Keratinocyte (primary cell): Measurements from ENCODE around the gene CPED1. TPM values are rescaled to one million over a fixed set of nuclear protein-coding genes. Genes with fewer than 3 reads are reported as not detected.

Source experiments
- DNase-seq: peaks from one replicate; pipeline ENCODE4 v3.0.0-alpha.2; 2011; ENCODE audit warnings: low read depth, missing footprints, low spot score
- FAIRE-seq: peaks from 2 replicates; lab custom pipeline; 2011; peaks lifted over from hg19 to GRCh38; lab: Jason Lieb, UNC
- H2AFZ ChIP-seq: 2 replicates; pipeline ENCODE4 v1.6.0; 2012; ENCODE audit warnings: low read length, control low read depth, inconsistent platforms; ENCODE audit not compliant: control insufficient read depth
- H3K27ac ChIP-seq: 2 replicates; pipeline ENCODE4 v1.5.1; 2011; ENCODE audit warnings: low read length; ENCODE audit not compliant: control insufficient read depth, insufficient read depth
- H3K27me3 ChIP-seq: 3 replicates; pipeline ENCODE4 v1.6.0; 2011; ENCODE audit warnings: low read length; ENCODE audit not compliant: control insufficient read depth, insufficient read depth; ENCODE audit errors: extremely low read depth
- H3K36me3 ChIP-seq, 2 experiments: 2 replicates in 1 of 2; 3 replicates in 1 of 2; pipeline ENCODE4 v1.5.1; 2011; ENCODE audit warnings: low read length in 2 of 2, mild to moderate bottlenecking in 1 of 2; ENCODE audit not compliant: control insufficient read depth in 2 of 2, insufficient read depth in 2 of 2; ENCODE audit errors: extremely low read depth in 1 of 2
- H3K4me1 ChIP-seq: 3 replicates; pipeline ENCODE4 v1.5.1; 2011; ENCODE audit warnings: low read length; ENCODE audit not compliant: control insufficient read depth, insufficient read depth; ENCODE audit errors: extremely low read depth
- H3K4me2 ChIP-seq: 3 replicates; pipeline ENCODE4 v1.6.0; 2011; ENCODE audit warnings: low read depth, low read length; ENCODE audit not compliant: control insufficient read depth, insufficient read depth; ENCODE audit errors: extremely low read depth
- H3K4me3 ChIP-seq, 3 experiments: fragments of 200-600 bp in 1 of 3; sonication (generic) in 1 of 3; 2 replicates in 2 of 3; 3 replicates in 1 of 3; pipeline ENCODE4 v1.5.1; 2011 to 2016; ENCODE audit warnings: low read length in 3 of 3, mild to moderate bottlenecking in 3 of 3, control low read depth in 2 of 3, inconsistent platforms in 1 of 3, low read depth in 1 of 3, mixed read lengths in 1 of 3, mixed run types in 1 of 3, moderate library complexity in 1 of 3; ENCODE audit not compliant: control insufficient read depth in 2 of 3, insufficient read depth in 2 of 3; ENCODE audit errors: extremely low read depth in 1 of 3
- H3K79me2 ChIP-seq: 2 replicates; pipeline ENCODE4 v1.6.0; 2012; ENCODE audit warnings: low read length; ENCODE audit not compliant: control insufficient read depth, insufficient read depth
- H3K9ac ChIP-seq: 3 replicates; pipeline ENCODE4 v1.6.0; 2011; ENCODE audit warnings: low read length; ENCODE audit not compliant: control insufficient read depth, insufficient read depth; ENCODE audit errors: extremely low read depth
- H3K9me1 ChIP-seq: 3 replicates; pipeline ENCODE4 v1.6.0; 2011; ENCODE audit warnings: low read length; ENCODE audit not compliant: control insufficient read depth, insufficient read depth; ENCODE audit errors: extremely low read depth
- H3K9me3 ChIP-seq: 2 replicates; pipeline ENCODE4 v1.5.1; 2012; ENCODE audit warnings: low read depth, low read length; ENCODE audit not compliant: control insufficient read depth
- H4K20me1 ChIP-seq: 3 replicates; pipeline ENCODE4 v1.6.0; 2011; ENCODE audit warnings: low read length; ENCODE audit not compliant: control insufficient read depth, insufficient read depth; ENCODE audit errors: extremely low read depth
- EZH2 ChIP-seq: IDR thresholded peaks from one replicate; pipeline ENCODE4 v1.6.1; 2012; ENCODE audit warnings: inconsistent platforms, mild to moderate bottlenecking, low read length, moderate library complexity
- dilution Hi-C: fragments of 300-500 bp; cut with MboI; formaldehyde crosslinking; loops from one replicate; pipeline ENCODE4 v1.7.0; 2020; ENCODE audit warnings: low sequenced_read_pairs; ENCODE audit not compliant: extremely low pct_ligation_motif_present
- polyA plus RNA-seq, 5 experiments: library from polyadenylated mRNA; depleted of rRNA in 3 of 5; stranded (reverse) in 3 of 5; stranded (forward) in 1 of 5; unstranded in 1 of 5; fragments of >200 nt; gene quantifications; 1 replicate in 1 of 5; 2 replicates in 3 of 5; 3 replicates in 1 of 5; pipeline versions ENCODE4 v1.2.1 to v1.2.3, GENCODE V29; 2011 to 2012; ENCODE audit warnings: missing spikeins in 2 of 5, low read depth in 1 of 5, low replicate concordance in 1 of 5
- TF ChIP-seq, protein P1 (sequence below), 3 experiments: IDR thresholded peaks in 1 of 3; conservative IDR thresholded peaks in 1 of 3; optimal IDR thresholded peaks in 1 of 3; 2 replicates in 2 of 3; 3 replicates in 1 of 3; pipeline versions ENCODE3 to v1.5.1; 2011; ENCODE audit warnings: low read length in 3 of 3, mild to moderate bottlenecking in 3 of 3, moderate library complexity in 2 of 3, control low read depth in 1 of 3, inconsistent platforms in 1 of 3; ENCODE audit not compliant: insufficient read depth in 2 of 3; ENCODE audit errors: extremely low read depth in 1 of 3

The CPED1 gene
- polyA plus RNA-seq, 1 donor (not counting 4 experiments of a cell fraction or from before 2014, with no cell fraction given), result 0.62 TPM

DNA sequence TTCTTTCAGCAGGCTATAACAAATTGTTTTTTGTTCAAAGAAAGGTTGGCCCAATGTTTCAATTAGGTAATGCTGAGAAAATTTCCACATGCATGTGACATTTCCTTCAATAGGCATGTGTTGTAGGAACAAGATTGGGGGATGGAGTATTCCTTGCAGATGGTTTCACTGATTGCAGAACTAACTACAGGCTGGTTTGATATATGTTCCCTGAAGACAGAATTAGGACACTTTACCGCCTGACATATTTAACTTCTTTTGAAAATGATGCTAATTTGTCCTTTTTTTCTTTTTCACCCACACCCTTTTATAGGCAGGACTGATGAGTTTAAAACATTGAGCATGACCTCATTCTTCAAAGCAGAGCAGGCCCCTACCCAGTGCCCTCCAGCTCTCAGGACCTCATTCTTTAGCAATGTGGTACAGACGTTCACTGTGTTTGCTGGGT is 163.3 kb downstream of the CPED1 start:
- TF ChIP-seq, protein P1, sequence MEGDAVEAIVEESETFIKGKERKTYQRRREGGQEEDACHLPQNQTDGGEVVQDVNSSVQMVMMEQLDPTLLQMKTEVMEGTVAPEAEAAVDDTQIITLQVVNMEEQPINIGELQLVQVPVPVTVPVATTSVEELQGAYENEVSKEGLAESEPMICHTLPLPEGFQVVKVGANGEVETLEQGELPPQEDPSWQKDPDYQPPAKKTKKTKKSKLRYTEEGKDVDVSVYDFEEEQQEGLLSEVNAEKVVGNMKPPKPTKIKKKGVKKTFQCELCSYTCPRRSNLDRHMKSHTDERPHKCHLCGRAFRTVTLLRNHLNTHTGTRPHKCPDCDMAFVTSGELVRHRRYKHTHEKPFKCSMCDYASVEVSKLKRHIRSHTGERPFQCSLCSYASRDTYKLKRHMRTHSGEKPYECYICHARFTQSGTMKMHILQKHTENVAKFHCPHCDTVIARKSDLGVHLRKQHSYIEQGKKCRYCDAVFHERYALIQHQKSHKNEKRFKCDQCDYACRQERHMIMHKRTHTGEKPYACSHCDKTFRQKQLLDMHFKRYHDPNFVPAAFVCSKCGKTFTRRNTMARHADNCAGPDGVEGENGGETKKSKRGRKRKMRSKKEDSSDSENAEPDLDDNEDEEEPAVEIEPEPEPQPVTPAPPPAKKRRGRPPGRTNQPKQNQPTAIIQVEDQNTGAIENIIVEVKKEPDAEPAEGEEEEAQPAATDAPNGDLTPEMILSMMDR (optimal IDR thresholded peaks at IDR 0.05 in 1 of 3, IDR thresholded peaks at IDR 0.05 in 1 of 3, conservative IDR thresholded peaks at IDR 0.05 in 1 of 3; ENCODE audit: extremely low read depth in 1 of 3, insufficient read depth in 2 of 3, low read length in 3 of 3), result no peak
- no peak for TF ChIP-seq EZH2

DNA sequence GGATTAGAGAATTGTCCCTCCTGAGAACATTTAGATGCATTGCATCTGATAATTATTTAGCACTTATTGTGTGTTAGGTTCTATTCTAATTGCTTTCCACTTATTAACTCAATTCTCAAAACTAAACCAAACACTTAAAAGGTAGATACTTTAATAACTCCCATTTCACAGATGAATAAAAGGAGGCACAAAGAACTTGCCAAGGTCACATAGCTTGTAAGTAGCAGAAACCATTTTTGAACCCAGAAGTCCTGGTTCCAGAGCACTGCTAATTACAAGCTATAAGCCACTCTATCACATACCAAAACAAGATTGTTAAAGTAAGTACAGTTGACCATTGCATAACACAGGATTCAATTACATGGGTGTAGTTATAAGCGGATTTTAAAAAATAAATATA is 164.9 kb downstream of the CPED1 start:
- H2AFZ ChIP-seq, result no peak overlapping the region
- dilution Hi-C loops, result no loop called here
- no peak for FAIRE-seq

More for the DNA sequence above, 163.3 kb downstream of the CPED1 start:
- no peaks in the 10 kb centered on the region for H3K27me3 ChIP-seq
- no peak overlapping the region for H3K4me2 ChIP-seq
- dilution Hi-C loops, result no loop called here
- H3K4me1 ChIP-seq, result no peaks in the 10 kb centered on the region
- no peak for DNase-seq
- no peak overlapping the region for H3K27ac ChIP-seq
- no peak overlapping the region for H2AFZ ChIP-seq
- no peaks in the 10 kb centered on the region for H3K79me2 ChIP-seq
- H4K20me1 ChIP-seq, result no peaks in the 10 kb centered on the region
- H3K9me3 ChIP-seq, result no peaks in the 10 kb centered on the region
- no peak overlapping the region for H3K9ac ChIP-seq
- H3K4me3 ChIP-seq, result no peak overlapping the region
- no peaks in the 10 kb centered on the region for H3K36me3 ChIP-seq
- FAIRE-seq, result peak; percentile 17
- no peaks in the 10 kb centered on the region for H3K9me1 ChIP-seq

More for the DNA sequence above, 164.9 kb downstream of the CPED1 start:
- Histone ChIP-seq H3K79me2 (no peaks in the 10 kb centered on the region), H4K20me1 (no peaks in the 10 kb centered on the region), H3K4me3 (no peak overlapping the region), H3K27me3 (no peaks in the 10 kb centered on the region), H3K9ac (no peak overlapping the region), H3K9me1 (no peaks in the 10 kb centered on the region), H3K9me3 (no peaks in the 10 kb centered on the region), H3K36me3 (no peaks in the 10 kb centered on the region), H3K4me1 (no peaks in the 10 kb centered on the region), H3K4me2 (no peak overlapping the region), H3K27ac (no peak overlapping the region)
- TF ChIP-seq, protein P1 (optimal IDR thresholded peaks at IDR 0.05 in 1 of 3, IDR thresholded peaks at IDR 0.05 in 1 of 3, conservative IDR thresholded peaks at IDR 0.05 in 1 of 3; ENCODE audit: extremely low read depth in 1 of 3, insufficient read depth in 2 of 3, low read length in 3 of 3), result no peak
- TF ChIP-seq EZH2, result no peak
- no peak for DNase-seq
